ENCODE measurements around the gene IFITM10.

IFITM10 gene

DNA sequence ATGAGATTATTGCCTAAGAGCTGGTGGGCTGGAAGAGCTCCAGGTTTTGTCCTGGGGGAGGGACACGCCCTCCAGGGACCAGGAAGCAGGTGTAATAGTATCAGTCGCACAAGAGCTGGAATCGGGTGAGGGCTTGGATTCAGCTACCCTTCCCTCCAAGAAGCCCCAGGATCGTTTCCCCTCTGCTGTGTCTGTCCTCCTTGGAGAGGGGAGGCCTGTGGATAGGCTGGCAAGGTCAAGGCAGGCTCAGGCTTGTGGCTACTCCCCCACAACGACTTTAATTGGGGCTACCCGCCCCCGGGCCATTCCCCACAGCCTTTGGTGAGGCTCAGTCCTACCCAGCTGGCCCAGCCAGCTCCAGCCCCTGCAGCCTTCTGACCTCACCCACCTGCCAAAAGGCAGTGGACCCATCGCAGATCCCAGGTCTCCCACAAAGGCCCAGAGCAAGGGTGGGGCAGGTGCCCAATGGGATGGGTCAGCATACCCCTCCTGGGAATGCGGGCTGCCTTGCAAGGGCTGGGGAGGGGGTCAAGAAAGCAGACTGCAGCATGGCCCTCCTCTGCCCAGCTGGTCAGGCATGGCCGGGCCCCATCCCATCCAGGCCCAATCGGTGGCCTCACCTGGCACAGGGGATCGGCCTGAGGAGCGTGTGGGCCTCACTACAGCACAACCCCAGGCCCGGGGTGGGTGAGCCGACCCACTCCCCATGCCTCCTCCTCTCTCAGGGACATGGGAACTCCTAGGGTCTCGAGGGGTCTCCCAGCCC is 12.3 kb upstream of the IFITM10 start:
- peak; percentile 24 for DNase-seq

DNA sequence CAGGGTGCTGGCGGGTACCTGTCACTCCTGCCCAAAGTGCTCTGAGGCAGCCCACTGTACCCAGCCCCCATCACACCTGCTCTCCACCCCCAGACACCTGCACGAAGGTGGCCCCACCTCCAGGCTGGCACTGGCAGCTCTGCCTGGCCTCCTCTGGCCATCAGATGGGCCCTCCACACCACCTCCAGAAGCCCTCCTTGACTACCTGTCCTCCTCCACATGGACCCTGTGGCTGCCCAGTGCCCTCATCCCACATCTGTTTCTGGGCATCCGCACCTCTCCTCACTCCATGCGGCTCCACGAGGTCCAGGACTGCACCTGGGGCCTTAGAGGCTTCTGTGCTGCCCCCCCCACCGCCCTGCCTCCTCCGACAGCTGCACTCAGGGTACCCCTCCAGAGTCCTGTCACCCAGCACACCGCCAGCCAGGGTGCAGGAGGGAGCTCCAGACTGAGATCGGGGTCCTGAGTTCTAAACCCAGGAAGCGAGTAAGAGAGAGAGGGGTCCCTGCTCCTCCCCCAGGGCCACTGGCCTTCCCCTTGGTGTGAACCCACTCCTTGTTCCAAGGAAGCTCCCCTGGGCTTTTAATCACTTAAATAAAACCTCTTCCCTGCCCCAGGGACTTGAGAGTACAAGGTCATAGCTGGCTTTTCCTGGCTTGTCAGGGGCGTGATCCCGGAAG is 11.6 kb upstream of the IFITM10 start:
- DNase-seq = no peak

DNA sequence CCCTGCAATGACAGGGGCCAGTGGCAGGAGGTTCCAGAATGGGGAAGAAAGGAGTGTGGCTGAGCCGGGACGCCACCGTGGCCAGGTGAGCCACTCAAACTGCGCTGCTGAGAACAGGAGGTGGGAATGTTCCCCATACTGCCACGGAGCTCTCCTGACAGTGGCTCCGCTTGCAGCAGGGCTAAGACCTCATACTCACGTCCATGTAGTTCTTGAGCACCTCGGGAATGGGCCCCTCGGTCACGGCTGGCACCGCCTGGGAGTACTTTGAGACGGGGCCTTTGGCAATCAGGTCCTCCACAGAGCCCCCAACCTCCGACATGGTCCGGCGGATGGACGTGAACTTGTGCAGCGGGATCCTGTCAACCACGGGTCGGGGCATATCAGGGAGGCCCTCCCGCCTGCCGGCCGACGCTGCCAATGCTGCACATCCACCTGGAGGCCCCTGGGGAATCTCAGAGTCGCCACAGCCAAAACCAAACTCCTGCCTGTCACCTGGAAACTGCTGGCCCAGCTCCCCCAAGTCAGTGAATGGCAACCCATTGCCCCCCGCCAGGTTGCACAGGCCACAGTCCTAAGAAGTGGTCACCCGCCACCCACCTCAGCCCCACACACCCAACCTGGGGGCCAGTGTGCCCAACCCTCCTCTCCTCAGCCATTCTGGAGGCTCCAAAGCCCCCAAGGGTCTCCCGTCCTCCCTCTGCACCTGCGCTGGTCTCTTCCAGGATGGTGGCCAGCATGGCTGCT is 10.9 kb upstream of the IFITM10 start:
- DNase-seq = no peak

DNA sequence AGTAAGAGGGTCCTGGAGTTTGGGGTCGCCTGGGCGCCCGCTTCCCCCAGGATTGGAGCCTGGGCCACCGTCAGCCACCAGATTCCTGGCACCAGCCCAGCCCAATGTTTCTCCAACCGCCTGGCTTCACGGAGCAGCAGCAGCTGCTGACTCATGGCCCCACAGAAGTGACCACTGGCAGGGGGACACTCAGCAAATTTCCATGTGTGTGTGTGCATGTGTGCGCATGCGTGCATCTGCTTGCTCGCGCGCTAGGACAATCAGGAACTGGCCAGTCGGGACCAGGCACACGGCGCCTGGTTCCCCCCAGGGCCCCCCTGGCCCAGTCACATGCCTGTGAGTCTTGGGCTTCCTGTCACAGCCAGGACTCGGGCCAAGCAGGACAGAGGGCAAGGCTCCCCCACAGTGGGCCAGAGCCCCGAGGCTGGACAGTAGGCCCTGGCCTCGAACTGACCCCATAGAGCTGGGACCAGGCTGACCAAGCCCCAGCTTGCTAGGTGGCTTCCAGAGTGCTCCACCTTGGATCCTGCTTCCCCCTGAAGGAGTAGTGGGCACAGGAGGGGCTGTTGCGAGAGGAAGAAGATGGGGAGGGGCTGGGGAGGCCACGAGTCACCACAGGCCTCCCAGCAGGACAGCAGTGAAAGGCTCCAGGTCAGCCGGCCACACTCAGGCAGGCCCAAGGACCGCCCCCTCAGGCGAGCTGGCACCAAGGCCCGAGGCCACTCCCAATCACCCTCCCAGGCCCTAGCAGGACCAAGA is 10.1 kb upstream of the IFITM10 start:
- DNase-seq = no peak

DNA sequence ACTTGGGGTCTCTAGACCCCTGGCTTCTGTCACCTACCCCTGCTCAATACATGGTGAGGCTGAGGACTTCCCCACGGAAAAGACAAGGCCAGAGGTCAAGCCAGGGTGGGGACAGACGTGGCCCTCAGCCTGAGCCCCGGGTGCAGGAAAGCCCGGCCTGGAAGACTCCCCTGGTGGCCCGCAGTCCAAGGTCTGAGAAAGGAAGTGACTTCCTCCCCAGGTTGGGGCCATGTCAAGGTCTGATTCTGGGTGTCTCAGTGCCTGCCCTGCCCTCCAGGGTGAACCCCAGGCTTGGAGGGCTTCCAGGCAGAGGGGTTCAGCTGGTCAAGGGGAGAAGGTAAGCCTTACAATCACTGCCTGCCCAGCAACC is 9.4 kb upstream of the IFITM10 start:
- no peak for DNase-seq

DNA sequence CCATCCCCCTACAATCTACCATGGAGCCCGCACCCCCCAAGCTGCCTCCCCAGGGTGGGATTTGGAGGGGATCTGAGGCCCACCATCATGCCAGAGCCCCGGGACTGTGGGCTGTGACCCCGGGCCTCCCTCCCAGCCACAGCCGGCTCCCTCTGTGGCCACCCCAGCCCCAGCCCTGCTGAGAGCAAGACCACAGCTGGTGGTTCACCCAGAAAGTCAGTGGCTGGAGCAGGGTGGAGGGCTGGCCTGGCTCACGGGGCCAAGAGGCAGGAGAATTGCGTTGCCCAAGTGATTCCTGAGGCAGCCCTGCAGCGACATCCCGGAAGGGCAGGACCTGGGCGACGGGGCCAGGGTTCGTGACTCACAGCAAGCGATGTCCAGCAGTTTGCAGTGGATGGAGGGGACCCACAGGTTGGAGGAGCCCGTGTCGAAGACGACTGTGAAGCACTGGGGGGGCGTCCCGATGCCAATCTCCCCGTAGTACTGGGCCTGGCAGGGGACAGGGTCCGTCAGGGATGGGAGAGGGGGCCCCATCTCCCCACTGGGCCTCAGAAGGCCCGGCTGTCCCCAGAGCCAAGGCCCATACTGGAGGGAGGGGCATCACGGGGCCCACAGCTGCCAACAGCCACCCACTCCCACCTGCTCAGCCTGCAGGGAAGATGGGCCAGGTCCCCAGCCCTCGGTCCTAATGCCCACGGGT is 8.9 kb upstream of the IFITM10 start:
- DNase-seq = no peak

DNA sequence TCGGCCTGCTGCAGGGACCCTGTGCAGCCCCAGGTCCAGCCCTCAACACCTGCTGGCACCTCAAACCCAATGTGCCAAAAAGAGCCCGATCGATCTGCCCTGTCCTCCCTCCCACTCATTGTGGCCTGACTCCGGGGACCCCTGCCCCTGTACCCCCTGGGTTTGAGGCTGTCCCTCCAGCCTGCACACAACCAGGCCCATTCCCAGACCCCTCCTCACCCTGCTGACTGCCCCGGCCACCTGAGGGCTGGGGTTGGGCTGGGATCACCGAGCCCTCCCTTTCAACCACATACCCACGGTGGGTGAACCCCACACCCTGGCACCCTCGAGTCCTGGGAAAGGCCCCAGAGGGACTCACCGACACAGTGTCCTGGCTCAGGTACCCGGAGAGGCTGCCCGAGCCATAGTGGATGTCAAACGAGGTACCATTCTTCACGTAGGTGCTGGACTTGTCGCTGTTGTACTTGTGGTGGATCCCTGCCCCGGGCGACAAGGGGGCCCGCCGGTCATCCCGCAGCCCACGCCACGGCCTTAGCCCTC is 8.3 kb upstream of the IFITM10 start:
- no peak for DNase-seq

DNA sequence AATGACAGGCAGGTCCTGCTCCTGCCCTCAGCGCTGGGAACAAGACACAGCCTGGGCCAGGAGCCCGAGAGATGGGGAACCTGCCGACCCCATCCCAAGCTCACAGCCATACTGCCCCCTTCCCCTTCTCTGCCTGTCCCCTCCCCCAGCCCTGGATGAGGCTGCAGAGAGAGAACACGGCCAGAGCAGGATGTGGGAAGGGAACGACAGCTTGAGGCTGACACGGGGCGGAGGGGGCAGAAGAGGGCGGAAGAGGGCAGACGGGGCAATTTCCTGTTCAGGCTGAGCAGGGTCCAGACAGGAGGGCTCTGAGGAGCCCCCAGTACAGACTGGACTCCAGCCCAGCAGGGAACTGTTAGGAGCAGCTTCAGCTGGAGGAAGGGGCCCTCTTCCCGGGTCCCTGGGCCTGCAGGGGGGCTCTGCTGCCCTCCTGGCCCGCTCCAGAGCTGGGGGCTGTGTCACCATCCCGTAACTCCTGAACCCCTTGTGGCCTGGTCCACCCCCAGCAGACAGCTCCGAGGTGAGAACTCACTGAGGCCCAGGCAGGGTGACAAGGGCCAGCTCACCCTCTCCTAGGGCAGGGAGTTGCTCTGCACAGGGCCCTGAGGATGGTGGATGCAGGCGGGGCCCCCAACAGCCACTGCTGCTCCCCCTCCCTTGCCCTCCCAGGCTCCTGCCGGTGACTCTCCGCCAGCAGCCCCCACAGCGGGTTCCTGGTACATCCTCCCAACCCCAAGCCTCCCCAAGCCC is 7.6 kb upstream of the IFITM10 start:
- no peak for DNase-seq

DNA sequence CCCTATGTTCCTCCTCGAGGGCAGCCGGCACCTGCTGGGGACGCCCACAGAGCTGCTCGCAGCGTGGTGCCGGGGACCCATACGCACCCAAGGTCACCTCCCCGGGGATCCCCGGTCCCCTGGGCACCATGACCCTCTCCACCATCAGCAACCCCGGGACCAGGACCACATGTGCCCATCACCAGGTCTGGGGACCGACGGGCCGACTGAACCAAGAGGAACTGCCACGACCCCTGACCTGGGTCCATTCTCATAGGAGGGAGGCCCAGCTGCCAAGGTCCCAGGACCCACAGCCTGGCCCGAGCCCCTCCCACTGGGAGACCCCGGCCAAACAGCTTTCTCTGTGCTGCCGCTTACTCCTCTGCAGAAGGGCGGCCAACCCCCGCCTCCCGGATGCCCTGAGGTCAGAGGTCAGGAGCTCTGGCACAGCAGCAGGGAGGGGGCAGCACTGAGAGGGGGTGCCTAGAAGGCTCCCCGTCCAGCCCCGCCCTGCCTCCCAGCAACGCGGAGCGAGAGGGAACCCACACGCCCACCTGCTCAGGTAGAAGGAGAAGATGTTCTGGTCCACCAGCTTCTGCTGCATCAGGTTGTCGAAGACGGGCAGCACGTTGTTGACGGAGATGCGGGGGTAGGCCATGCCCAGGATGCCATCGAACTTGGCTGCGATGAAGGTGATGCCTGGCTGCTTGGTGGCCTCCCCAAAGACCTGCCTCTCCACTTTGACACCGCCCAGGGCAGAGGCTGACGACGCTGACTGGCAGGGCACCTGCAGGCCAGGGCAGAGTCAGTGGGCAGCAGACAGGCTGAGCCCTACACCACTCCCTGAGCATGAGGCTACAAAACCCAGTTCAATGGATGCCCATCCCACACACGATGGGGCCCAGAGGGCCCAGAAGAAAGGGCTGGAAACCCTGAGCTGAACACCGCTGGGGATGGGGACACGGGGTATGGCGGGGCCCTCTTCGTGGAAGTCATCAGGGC is 6.7 kb upstream of the IFITM10 start:
- DNase-seq = no peak

DNA sequence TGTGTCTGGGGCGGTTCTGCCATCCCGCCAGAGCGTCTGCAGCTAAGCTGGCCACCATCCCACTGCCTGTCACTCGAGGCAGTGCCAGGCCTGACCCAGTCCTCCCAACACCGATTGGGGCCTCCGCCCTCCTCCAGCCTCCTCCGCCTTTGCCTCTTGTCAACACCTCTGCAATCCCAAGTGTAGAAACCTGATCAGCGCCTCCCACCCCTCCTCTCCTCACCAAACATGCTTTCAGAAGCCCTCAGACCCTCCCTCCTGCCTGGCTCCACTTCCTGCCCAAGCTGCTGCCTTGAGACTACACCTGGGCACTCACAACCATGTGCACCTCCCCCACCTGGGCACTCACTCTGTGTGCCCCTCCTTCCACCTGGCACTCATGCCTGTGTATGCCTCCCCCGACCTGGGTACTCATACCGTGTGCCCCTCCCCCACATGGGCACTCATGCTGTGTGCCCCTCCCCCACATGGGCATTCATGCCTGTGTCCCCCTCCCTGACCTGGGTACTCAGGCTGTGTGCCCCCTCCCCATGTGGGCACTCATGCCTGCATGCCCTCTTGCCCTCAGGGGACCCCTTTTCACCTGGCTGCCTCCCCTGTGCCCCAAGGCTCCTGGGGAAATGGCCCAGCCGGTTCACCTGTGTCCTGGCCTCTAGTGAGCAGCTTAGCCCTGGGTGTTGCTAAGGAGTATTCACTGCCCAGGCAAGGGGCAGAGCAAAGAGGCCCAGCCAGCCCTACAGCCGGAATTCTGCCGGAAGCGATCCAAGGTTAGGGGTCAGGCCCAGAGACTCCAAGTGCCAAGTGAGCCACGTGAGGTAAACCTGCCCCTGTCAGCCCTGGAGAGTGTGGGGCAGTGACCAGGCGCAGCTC is 5.5 kb upstream of the IFITM10 start:
- DNase-seq = no peak

DNA sequence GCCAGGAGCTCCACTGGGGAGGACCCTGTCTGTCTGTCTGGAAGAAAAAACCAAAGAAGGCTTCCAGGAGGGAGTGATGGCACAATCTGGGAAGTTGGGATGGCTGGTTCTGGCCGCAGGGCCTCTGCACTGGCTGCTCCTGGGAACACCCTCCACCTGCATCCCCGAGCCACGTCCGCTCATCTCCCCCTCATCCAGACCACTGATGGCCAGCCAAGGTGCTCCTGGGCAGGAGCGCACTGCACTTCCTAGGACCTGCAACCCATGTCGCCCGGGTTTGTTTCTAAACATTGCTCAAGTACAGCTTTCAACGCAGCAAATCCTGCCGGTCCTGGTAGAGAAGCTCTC is 4.9 kb upstream of the IFITM10 start:
- DNase-seq = no peak

DNA sequence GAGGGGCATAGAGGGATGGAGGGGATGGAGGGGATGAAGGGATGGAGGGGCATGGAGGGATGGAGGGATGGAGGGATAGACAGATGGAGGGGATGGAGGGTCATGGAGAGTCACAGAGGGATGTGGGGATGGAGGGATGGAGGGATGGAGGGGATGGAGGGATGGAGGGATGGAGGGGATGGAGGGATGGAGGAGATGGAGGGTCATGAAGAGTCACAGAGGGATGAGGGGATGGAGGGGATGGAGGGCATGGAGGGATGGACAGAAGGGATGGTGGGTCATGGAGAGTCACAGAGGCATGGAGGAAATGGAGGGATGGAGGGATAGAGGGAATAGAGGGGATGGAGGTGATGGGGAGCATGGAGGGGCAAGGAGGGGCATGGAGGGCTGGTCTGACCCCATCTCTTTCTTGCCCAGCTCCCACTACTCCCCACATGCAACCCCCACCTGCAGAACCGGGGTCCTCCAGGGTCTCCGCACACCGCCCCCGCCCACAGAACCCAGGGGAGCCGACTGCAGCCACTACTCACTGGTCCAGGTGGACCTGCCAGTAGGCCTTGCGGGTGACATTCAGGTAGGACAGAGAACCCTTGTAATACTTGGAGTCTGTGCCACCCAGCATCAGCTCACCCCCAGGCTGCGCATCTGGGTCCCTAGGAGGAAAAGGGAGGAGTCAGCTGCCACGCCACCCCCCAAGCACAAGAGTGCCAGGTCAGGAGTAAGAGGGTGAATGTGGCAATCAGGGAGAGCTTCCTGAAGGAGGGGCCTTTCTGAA is 4.2 kb upstream of the IFITM10 start:
- no peak for DNase-seq

DNA sequence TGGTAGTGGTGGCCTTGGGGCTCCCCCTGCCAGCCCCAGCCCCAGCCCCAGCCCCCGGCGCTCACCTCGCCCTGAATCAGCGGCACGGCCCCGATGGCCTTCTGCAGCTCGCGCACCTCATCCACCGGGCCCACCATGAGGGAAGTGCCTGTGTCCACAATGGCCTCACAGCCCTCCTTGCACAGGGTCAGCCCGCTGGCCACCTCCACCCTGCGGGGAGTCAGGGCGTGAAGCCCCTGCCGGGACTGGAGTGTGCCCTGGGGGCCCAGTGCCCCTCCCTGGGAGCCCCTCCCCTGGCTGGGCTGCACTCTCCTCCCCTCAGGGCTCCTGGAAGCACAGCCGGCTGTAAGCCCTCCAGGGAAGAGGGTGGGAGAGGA is 3.5 kb upstream of the IFITM10 start:
- DNase-seq = no peak

DNA sequence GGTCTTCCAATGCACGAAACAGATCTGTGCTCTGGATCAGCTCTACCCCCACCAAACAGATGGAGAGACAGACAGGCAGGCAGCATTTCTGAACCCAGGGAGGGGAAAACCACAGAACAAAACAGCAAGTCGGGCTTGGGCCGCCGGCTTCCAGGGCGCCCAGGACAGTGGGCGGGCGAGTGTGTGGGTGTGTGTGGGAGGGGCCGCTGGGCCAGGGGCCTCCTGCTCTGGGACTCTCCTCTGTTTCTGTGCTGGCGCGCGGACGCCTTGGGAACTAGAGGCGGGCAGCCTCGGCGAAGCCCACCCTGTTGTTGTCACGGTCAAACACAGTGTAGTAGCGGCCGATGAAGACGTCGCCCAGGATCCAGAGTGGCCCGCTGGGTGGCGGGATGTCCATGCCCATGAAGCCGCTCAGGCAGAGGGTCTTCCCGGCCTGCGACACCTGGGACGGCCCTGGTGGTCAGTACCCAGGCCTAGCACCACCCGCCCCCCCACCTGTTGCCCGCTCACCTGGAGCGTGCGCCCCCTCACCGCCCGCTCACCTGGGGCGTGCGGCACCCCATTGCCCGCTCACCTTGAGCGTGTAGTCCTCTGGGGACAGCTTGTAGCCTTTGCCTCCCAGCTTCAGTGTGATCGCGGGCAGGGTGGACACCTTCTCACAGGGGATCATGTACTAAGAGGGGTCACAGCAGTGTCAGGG is 3.0 kb upstream of the IFITM10 start:
- DNase-seq = no peak

DNA sequence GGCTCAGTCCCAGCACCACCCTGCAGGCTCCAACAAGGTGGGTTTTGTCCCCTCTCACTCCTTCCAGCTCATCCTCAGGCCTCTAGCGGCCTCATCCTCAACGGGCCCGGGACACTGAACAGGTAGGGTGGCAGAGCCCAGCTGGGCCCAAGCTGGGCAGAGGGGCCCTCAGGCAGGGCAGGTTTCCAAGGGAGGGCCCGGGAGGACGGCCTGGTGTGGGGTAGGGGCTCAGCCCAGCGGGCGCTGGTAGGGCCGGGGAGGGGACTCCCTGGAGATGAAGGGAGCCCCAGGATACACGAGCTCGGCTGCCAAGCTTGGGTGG is 2.5 kb upstream of the IFITM10 start:
- DNase-seq = no peak

DNA sequence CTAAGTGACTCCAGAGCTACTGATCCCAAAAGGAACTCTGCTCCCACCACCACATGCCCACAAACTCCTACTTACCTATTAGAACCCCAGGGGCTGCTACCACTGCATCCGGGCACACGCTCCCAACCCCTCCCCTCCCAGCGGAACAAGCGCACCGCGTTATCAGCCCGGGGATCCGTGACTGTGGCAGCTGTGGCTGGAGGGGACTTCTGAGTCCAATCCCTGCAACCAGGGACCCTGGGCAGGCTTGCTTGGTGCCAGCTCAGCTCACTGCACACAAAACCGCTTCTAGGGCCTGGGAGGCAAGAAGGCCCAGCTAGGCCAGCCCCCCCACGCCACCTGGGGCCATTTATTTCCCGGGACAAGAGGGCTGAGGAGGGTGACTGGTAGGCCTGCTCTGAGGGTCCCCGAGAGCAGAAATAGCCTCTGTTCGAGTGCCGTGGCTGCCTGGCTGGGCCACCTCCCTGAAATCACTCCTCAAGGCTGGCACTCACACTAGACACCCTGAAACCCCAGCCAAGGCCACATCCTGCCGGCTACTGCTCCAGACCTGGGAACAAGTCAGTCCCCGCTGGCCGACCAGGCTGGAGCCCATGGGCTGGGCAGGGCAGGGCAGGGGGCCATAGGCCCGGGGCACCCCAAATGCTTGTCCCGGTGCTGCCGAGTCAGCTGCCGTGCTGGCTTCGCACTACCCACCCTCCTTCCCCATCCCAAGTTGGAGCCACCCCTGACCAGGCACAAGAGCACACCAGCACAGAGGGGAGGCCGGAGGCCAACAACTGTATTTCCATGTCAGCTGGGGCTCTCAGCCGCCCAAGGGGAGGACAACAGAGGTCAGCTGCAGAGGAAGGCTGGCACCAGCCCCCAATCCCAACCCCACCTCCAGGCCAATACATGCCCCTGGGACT is 1.9 kb upstream of the IFITM10 start:
- no peak for DNase-seq

DNA sequence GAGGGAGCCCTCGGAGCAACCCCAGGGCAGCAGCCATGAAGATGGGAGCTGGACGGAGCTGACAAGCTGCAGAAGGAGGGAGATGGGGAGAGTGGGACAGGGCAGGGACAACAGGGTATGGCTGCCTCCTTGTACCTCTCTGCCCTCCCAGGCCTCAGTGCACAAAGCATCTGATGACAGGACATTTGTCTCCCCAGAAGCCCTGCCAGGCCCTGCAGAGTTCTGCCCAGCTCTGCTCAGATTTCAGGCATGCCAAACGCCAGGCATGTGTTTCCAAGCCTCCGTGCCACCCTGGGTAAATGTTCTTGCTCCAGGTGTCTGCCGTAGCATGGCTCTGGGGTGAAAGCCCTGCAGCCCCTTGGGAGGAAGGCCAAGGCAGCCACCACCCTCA is 1.1 kb upstream of the IFITM10 start:
- DNase-seq = no peak

Data from NCI-H748 treated with DMSO at 0.1 percent for 48 hours (cell line).